Astrocyte of the spinal cord (primary cell): ENCODE results near the gene ITPRID1.

ENCODE experiments used
- DNase-seq: peaks from one replicate; pipeline ENCODE4 v3.0.0; 2011; ENCODE audit warnings: low read depth, low spot score
- H3K4me3 ChIP-seq: 2 replicates; pipeline ENCODE4 v1.5.1; 2011; ENCODE audit warnings: low read depth, mild to moderate bottlenecking, low read length, moderate library complexity
- CTCF ChIP-seq: IDR thresholded peaks from 2 replicates; pipeline ENCODE4 v1.5.1; 2012; ENCODE audit warnings: low read depth, mild to moderate bottlenecking, low read length, inconsistent platforms
- in situ Hi-C: cut with HindIII; loops from 2 replicates; pipeline ENCODE4 v1.10.0; 2017; ENCODE audit warnings: low sequenced_read_pairs

ITPRID1 gene

GRCh38 chr7:31692451-31692850 is 178.6 kb downstream of the ITPRID1 start:
- DNase-seq: no peak
- no peak overlapping the region for H3K4me3 ChIP-seq
- in situ Hi-C loops: no loop called here
- TF ChIP-seq CTCF: no peak

DNA sequence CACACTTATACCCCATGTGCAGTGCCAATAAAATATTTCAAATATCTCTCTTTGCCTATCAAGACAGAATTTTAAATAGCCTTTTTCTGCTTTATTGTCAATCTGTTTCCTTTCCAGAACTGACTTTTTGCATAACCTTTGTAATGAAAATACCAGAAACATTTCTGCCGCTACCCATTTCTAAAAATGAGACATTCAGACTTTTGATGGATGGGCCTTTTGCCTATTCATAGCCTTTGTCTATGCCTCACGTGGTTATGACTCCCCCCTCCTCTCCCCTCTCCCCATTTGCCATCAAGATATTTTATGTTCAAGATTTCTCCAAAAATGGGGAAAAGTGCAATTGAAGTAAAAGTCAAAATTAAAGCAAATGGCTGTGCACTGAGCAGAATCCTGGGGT is 179.0 kb downstream of the ITPRID1 start:
- in situ Hi-C loops: no loop called here
- no peak for DNase-seq
- no peak overlapping the region for H3K4me3 ChIP-seq
- no peak for TF ChIP-seq CTCF

GRCh38 chr7:31695859-31696614 is 182.1 kb downstream of the ITPRID1 start:
- DNase-seq: no peak
- H3K4me3 ChIP-seq: no peak overlapping the region
- no peak for TF ChIP-seq CTCF
- in situ Hi-C loops: no loop called here

- in situ Hi-C loops: no loop called here
- no peak overlapping the region for H3K4me3 ChIP-seq
- TF ChIP-seq CTCF: no peak
- DNase-seq: no peak
Measured at GRCh38 chr7:31699050-31699449, 185.2 kb downstream of the ITPRID1 start.

DNA sequence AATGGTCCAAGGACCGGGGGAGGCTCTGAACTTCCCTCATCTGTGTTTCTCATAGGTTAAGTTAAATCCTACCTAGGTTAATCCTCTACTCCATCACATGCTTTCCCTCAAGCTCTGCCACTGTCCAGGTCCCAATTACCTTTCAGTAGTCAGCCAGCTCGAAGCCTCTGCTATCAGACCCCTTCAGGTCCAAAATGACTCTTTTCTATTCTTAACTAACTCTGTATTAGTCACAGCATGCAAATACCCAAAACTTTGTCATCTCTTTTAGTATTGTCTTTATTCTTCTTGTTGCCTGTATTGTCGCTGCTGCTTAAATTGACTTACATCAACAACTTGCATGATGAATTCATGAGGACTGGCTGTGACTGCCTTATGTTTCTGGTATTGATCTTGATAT is 188.5 kb downstream of the ITPRID1 start:
- no peak for TF ChIP-seq CTCF
- DNase-seq: no peak
- in situ Hi-C loops: no loop called here
- no peak overlapping the region for H3K4me3 ChIP-seq

DNA sequence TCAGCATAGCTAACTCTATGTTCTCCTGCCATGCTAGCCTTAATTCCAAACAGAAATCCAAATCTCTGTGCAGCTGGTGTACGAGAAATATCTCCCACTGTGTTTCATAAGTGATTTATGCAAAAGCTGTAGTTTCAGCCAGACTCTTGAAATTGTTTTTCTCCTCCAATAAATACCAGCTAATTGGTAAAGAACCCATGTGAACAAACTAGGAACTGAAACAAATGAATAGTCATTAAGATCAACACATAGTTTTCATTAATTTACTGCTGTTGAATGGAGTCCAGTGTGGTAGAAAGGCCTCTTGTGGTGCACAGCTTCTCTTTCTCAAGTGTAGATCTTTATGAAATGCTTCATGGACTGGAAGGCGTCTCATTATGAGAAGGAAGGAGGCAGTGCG is 191.5 kb downstream of the ITPRID1 start:
- TF ChIP-seq CTCF: no peak
- H3K4me3 ChIP-seq: no peak overlapping the region
- DNase-seq: no peak
- in situ Hi-C loops: no loop called here

DNA sequence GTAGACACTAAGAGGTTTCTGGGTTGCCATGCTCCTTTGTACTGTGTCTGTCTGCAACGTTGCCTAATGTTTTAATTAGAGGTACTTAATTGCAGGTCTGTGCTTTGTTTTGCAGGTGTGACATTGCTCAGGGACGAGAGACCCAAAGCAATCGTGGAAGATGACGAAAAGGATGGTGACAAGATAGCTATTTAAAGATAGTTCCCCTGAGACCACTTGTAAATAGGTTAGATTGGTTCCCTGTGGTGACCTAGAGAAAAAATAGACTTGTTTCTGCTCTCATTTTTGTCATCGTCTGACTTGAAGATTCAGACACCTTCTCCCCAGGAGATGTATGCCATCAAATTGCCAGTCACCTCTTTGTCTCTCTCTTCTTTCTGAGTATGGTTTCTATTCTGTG is 193.2 kb downstream of the ITPRID1 start:
- no peak overlapping the region for H3K4me3 ChIP-seq
- TF ChIP-seq CTCF: no peak
- in situ Hi-C loops: no loop called here
- no peak for DNase-seq
